ENCODE results near the gene ATP7B. TPM values are rescaled to one million over a fixed set of nuclear protein-coding genes. Genes with fewer than 3 reads are reported as not detected.

The ATP7B gene
- polyA plus RNA-seq, 3 donors = 0.39 to 0.44 TPM; not detected in 1

DNA sequence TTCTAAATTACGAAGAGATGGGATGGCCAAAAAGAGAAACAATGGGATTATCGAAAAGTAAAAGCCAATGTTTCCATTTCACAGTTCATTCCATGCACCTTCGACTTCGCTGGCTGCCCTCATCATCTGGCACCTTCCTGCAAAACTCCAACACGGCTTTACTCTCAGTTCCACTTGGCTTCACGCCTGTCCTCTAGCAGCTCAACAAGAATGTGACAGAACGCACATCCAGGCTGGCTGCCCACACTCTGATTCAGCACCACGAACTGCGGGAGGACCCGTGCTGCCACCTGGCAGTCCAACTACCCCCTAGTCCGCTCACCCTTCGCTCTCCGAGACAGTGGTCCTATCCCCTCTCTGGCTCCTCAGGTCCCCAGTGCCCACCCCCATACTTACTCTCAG is 11.7 kb downstream of the ATP7B start:
- Histone ChIP-seq H2AFZ (ENCODE audit: insufficient read depth, low read depth, low read length, poor library complexity, severe bottlenecking) (no peak overlapping the region), H3K9ac (ENCODE audit: insufficient read depth, low read length, poor library complexity, severe bottlenecking) (no peak overlapping the region), H3K4me3 (replicated peaks in 1 of 3; ENCODE audit: low read depth in 2 of 3, low read length in 3 of 3) (no peak overlapping the region), H3K27ac (ENCODE audit: low read depth in 1 of 2, low read length in 2 of 2) (no peak overlapping the region), H3K36me3 (replicated peaks in 1 of 2; ENCODE audit: control insufficient read depth in 1 of 2, insufficient read depth in 2 of 2, low read length in 2 of 2) (no peaks in the 10 kb centered on the region), H4K20me1 (ENCODE audit: insufficient read depth, low read length) (no peaks in the 10 kb centered on the region), H3K9me3 (replicated peaks in 1 of 2; ENCODE audit: control insufficient read depth in 1 of 2, insufficient read depth in 1 of 2, low read length in 2 of 2) (no peaks in the 10 kb centered on the region), H3K79me2 (ENCODE audit: insufficient read depth, low read length) (no peaks in the 10 kb centered on the region), H3K27me3 (ENCODE audit: control insufficient read depth in 2 of 2, insufficient read depth in 2 of 2, low read length in 2 of 2) (no peaks in the 10 kb centered on the region), H3K4me2 (replicated peaks; ENCODE audit: extremely low read depth, low read length, poor library complexity, severe bottlenecking) (no peak overlapping the region), H3K4me1 (ENCODE audit: control insufficient read depth in 1 of 2, insufficient read depth in 2 of 2, low read length in 2 of 2) (peaks cover 10 to 13% of the 10 kb centered on the region in 2 donors)
- H3K9me3 Mint-ChIP-seq = no peaks in the 10 kb centered on the region
- H3K36me3 Mint-ChIP-seq = no peaks in the 10 kb centered on the region
- no peak for DNase-seq
- H3K27ac Mint-ChIP-seq = no peak overlapping the region
- peaks cover 15% of the 10 kb centered on the region for H3K4me1 Mint-ChIP-seq
- TF ChIP-seq, protein P1, sequence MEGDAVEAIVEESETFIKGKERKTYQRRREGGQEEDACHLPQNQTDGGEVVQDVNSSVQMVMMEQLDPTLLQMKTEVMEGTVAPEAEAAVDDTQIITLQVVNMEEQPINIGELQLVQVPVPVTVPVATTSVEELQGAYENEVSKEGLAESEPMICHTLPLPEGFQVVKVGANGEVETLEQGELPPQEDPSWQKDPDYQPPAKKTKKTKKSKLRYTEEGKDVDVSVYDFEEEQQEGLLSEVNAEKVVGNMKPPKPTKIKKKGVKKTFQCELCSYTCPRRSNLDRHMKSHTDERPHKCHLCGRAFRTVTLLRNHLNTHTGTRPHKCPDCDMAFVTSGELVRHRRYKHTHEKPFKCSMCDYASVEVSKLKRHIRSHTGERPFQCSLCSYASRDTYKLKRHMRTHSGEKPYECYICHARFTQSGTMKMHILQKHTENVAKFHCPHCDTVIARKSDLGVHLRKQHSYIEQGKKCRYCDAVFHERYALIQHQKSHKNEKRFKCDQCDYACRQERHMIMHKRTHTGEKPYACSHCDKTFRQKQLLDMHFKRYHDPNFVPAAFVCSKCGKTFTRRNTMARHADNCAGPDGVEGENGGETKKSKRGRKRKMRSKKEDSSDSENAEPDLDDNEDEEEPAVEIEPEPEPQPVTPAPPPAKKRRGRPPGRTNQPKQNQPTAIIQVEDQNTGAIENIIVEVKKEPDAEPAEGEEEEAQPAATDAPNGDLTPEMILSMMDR (IDR thresholded peaks at IDR 0.05) = no peak
- peaks cover 1 to 6% (median 6%) of the 10 kb centered on the region in 3 donors for H3K27me3 Mint-ChIP-seq (ENCODE audit: low read depth in 3 of 3)
- intact Hi-C loops (cut with micrococcal nuclease) = no loop called here
- 77% methylated on average over 11 of the region's 13 CpGs for WGBS (ENCODE audit: insufficient coverage)
- H3K4me3 Mint-ChIP-seq = no peak overlapping the region

DNA sequence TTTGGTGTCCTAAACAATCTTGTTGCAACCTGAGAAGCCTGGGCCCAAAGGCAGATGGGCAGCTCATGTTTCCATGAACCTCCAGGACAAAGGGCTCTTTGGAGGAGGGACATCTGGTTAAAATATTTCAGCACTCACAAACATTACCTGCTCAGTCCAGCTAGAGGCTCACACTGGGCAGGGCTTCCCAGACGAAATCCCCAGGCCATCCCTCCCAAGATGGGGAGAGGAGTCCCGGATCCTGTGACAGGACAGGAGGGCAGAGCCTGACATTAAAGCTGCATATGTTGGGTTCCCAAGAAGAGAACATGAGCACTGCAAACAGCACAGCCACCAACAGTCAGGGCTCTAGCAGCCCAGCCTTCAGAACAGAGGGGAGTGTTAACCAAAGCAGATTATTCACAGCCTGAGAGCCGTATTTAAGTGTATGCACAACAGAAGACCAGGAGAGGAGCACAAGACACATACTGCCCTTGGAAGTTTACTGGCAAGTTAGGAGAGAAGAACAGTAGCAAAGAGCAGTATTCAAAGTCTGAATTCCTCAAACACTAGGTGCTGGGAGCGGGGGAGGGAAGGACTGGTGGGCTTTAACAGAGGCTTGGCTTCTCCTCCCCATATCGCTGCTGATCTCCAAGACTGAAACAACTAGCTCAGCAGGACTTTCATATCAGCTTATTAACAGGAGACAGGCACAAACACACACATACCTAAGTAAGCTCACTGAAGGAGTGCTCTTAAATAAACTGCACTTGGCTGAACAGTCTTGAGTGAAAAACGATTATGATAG is 12.3 kb downstream of the ATP7B start:
- peaks cover 10 to 13% of the 10 kb centered on the region in 2 donors for H3K4me1 ChIP-seq (ENCODE audit: control insufficient read depth in 1 of 2, insufficient read depth in 2 of 2, low read length in 2 of 2)
- no peaks in the 10 kb centered on the region for H3K27me3 ChIP-seq (ENCODE audit: control insufficient read depth in 2 of 2, insufficient read depth in 2 of 2, low read length in 2 of 2)
- WGBS (ENCODE audit: insufficient coverage) = 67% methylated on average over 1 of the region's 6 CpGs
- H3K36me3 Mint-ChIP-seq = no peaks in the 10 kb centered on the region
- no peaks in the 10 kb centered on the region for H4K20me1 ChIP-seq (ENCODE audit: insufficient read depth, low read length)
- H3K4me3 ChIP-seq (replicated peaks in 1 of 3; ENCODE audit: low read depth in 2 of 3, low read length in 3 of 3) = no peak overlapping the region
- H3K4me3 Mint-ChIP-seq = no peak overlapping the region
- H3K27ac Mint-ChIP-seq = no peak overlapping the region
- no peaks in the 10 kb centered on the region for H3K79me2 ChIP-seq (ENCODE audit: insufficient read depth, low read length)
- H2AFZ ChIP-seq (ENCODE audit: insufficient read depth, low read depth, low read length, poor library complexity, severe bottlenecking) = no peak overlapping the region
- intact Hi-C loops (cut with micrococcal nuclease) = no loop called here
- peaks cover 1 to 6% (median 6%) of the 10 kb centered on the region in 3 donors for H3K27me3 Mint-ChIP-seq (ENCODE audit: low read depth in 3 of 3)
- H3K9ac ChIP-seq (ENCODE audit: insufficient read depth, low read length, poor library complexity, severe bottlenecking) = no peak overlapping the region
- TF ChIP-seq, protein P1 (IDR thresholded peaks at IDR 0.05) = no peak
- H3K27ac ChIP-seq (ENCODE audit: low read depth in 1 of 2, low read length in 2 of 2) = no peak overlapping the region
- H3K36me3 ChIP-seq (replicated peaks in 1 of 2; ENCODE audit: control insufficient read depth in 1 of 2, insufficient read depth in 2 of 2, low read length in 2 of 2) = no peaks in the 10 kb centered on the region
- H3K9me3 Mint-ChIP-seq = no peaks in the 10 kb centered on the region
- H3K4me1 Mint-ChIP-seq = peaks cover 20% of the 10 kb centered on the region
- H3K9me3 ChIP-seq (replicated peaks in 1 of 2; ENCODE audit: control insufficient read depth in 1 of 2, insufficient read depth in 1 of 2, low read length in 2 of 2) = no peaks in the 10 kb centered on the region
- H3K4me2 ChIP-seq (replicated peaks; ENCODE audit: extremely low read depth, low read length, poor library complexity, severe bottlenecking) = no peak overlapping the region
- no peak for DNase-seq
